RWPE2 (cell line): Measurements from ENCODE around the gene SVIL.
"Not testable (repeated sequence)": the region's sequence is repeated elsewhere in the genome, so short reads cannot be mapped to it uniquely, and the experiment has no call there.

Experiments
- ATAC-seq: fragments of 200-7000 bp; cut with Tn5 transposase; 3 replicates; pipeline ENCODE4 v1.9.1; 2021; ENCODE audit warnings: low read depth
- DNase-seq: peaks from one replicate; pipeline ENCODE4 v3.0.0-alpha.2; 2020; ENCODE audit warnings: low spot score
- H3K27ac ChIP-seq: fragments of 450-650 bp; 2 replicates; pipeline ENCODE4 v1.5.1; 2017; ENCODE audit warnings: mild to moderate bottlenecking; ENCODE audit not compliant: poor library complexity, severe bottlenecking
- H3K27me3 ChIP-seq: fragments of 250-450 bp; sonication (Bioruptor Pico); 2 replicates; pipeline ENCODE4 v1.5.1; 2021; ENCODE audit warnings: mild to moderate bottlenecking, moderate library complexity; ENCODE audit not compliant: insufficient read depth, poor library complexity, severe bottlenecking
- H3K36me3 ChIP-seq: fragments of 250-450 bp; sonication (Bioruptor Pico); 2 replicates; pipeline ENCODE4 v1.5.1; 2020; ENCODE audit warnings: low read depth, mild to moderate bottlenecking, moderate library complexity
- H3K4me1 ChIP-seq: fragments of 250-450 bp; sonication (Bioruptor Pico); 2 replicates; pipeline ENCODE4 v1.5.1; 2021; ENCODE audit warnings: mild to moderate bottlenecking, moderate library complexity; ENCODE audit not compliant: insufficient read depth, poor library complexity, severe bottlenecking
- H3K4me3 ChIP-seq: fragments of 250-450 bp; sonication (Bioruptor Pico); 2 replicates; pipeline ENCODE4 v1.5.1; 2021; ENCODE audit warnings: mild to moderate bottlenecking, moderate library complexity; ENCODE audit not compliant: severe bottlenecking
- H3K9me3 ChIP-seq: fragments of 250-450 bp; sonication (Bioruptor Pico); 2 replicates; pipeline ENCODE4 v1.5.1; 2021; ENCODE audit warnings: mild to moderate bottlenecking, moderate library complexity; ENCODE audit not compliant: severe bottlenecking
- CTCF ChIP-seq: fragments of 450-650 bp; IDR thresholded peaks from one replicate; pipeline ENCODE4 v1.5.1; 2017; ENCODE audit warnings: mild to moderate bottlenecking, moderate library complexity; ENCODE audit not compliant: poor library complexity, severe bottlenecking

Gene SVIL

DNA sequence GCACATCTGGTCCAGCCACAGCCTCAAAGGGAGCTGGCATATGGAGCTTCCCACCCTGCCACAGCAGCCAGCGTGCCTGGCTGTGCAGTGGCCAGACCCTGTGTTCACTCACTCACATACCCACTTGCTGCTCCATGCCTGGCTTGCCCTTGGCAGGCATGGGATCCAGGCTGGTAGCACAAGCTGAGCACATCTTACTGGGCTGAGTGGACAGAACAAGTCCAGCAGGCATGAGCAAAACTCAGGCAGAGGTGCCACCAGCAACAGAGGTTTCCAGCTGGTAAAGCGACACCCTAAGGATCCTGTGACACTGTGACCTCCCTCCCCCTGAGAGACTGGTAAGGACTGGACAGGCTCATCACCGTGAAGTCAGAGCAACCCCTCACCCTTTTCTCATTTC lies 25.1 kb downstream of the SVIL start:
- no peak for DNase-seq
- H3K27me3 ChIP-seq: no peaks in the 10 kb centered on the region
- no peaks in the 10 kb centered on the region for H3K9me3 ChIP-seq
- no peak for ATAC-seq
- H3K4me1 ChIP-seq: no peaks in the 10 kb centered on the region
- H3K4me3 ChIP-seq: no peak overlapping the region
- H3K36me3 ChIP-seq: no peaks in the 10 kb centered on the region
- H3K27ac ChIP-seq: no peak overlapping the region
- TF ChIP-seq CTCF: no peak

DNA sequence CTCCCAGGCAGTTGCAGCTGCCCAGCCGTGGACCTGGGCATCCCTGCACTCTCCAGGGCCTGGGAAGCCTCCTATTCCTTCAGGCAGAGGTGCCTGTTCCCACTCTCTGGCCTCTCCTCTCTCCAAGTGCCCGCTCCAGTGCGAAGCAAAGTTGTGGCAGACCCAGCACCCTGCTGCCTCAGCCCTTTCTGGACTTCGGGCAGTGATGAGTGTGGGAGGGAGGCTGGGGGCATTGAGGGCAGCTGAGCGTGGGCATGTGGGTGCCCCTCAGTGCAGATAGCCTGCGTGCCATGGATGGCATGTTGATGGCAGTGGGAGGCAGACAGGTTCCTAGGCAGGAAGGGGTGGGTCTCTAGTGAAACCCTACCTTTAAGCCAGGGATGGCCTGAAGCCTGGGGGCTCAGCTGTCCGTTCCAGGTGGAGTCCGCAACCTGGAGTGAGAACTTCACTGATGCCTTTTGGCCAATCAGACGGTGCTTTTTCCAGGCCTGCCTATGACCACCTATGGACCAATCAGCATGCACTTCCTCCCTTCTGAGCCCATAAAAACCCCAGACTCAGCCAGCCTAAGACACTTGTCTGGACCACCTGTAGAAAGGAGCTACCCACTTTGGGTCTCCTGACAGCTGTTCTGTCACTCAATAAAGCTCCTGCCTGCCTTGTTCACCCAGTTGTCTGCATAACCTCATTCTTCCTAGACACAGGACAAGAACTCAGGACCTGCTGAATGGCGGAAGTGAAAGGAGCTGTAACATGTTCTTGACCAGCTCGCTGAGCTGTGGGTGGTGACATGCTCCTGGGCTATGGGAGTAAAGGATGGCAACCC lies 26.1 kb downstream of the SVIL start:
- TF ChIP-seq CTCF: no peak
- no peak overlapping the region for H3K4me3 ChIP-seq
- H3K27ac ChIP-seq: no peak overlapping the region
- no peaks in the 10 kb centered on the region for H3K36me3 ChIP-seq
- ATAC-seq (no peak), DNase-seq (no peak)
- no peaks in the 10 kb centered on the region for H3K4me1 ChIP-seq
- H3K27me3 ChIP-seq: no peaks in the 10 kb centered on the region
- no peaks in the 10 kb centered on the region for H3K9me3 ChIP-seq

DNA sequence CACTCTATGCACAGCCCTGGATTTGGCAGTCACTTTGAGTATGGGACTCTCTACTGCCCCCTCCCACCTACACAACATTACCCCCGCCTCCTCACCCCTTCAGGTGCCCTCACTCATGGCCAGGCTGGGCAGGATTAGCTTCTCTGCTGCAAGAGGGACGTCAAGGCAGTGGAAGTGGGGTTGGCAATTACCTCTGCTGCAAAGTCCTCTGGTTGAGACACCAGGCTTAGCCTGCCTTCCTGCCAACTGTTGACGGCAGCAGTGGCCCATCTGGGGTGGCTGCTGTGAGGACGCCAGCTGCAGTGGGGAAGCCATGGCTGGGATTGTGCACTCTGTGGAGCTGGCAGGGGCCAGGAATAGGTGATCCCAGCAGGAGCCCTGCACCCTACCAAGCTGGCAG lies 26.7 kb downstream of the SVIL start:
- Histone ChIP-seq H3K4me3 (no peak overlapping the region), H3K27ac (no peak overlapping the region), H3K27me3 (no peaks in the 10 kb centered on the region), H3K4me1 (no peaks in the 10 kb centered on the region), H3K36me3 (no peaks in the 10 kb centered on the region), H3K9me3 (no peaks in the 10 kb centered on the region)
- no peak for DNase-seq
- ATAC-seq: no peak
- TF ChIP-seq CTCF: no peak

DNA sequence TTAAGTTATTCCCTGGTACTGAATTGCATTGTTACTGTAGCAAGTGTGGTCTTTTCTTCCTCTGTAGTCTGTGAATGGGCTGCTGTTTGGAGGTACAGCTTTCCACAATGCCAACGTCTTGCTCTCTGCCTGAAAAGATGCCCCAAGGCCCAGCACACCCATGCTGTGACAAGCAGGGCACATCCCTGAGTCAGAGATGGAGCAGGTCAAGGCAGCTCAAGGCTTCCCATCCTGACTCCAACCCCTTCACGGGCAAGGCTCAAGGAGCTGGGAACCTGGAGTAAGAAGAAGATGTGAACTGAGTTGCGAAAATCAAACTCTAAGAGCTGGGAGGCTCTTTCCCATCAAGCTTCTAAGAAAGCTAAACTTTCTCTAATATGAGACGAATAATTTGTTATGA lies 27.2 kb downstream of the SVIL start:
- DNase-seq: no peak
- no peak overlapping the region for H3K4me3 ChIP-seq
- no peaks in the 10 kb centered on the region for H3K9me3 ChIP-seq
- H3K27me3 ChIP-seq: no peaks in the 10 kb centered on the region
- H3K4me1 ChIP-seq: no peaks in the 10 kb centered on the region
- ATAC-seq: no peak; the same call in 2 of the 3 replicates
- TF ChIP-seq CTCF: no peak
- H3K27ac ChIP-seq: no peak overlapping the region
- H3K36me3 ChIP-seq: no peaks in the 10 kb centered on the region

GRCh38 chr10:29606693-29607092 lies 28.1 kb downstream of the SVIL start:
- DNase-seq, H3K9me3 ChIP-seq, H3K36me3 ChIP-seq, ATAC-seq, H3K4me1 ChIP-seq, H3K27me3 ChIP-seq, H3K27ac ChIP-seq, H3K4me3 ChIP-seq: not testable (repeated sequence)
